HepG2 (cell line): ENCODE data around the gene CCL24.

Experiments used
- IRF2 ChIP-seq: IDR thresholded peaks from 2 replicates; pipeline ENCODE4 v1.6.1; 2018; ENCODE audit warnings: missing genetic modification reagents, missing compliant biosample characterization
- MIXL1 ChIP-seq: IDR thresholded peaks from 2 replicates; pipeline ENCODE4 v1.6.1; 2016
- ZNF264 ChIP-seq: sonication (generic); formaldehyde crosslinking; IDR thresholded peaks from 2 replicates; pipeline ENCODE4 v1.4.0; 2020; ENCODE audit warnings: missing genetic modification reagents
- TF ChIP-seq, protein P1 (sequence below): sonication (generic); formaldehyde crosslinking; IDR thresholded peaks from 2 replicates; pipeline ENCODE4 v1.5.0; 2020; ENCODE audit warnings: mild to moderate bottlenecking, missing genetic modification reagents
- TF ChIP-seq, protein P2 (sequence below): sonication (generic); formaldehyde crosslinking; IDR thresholded peaks from 2 replicates; pipeline ENCODE4 v1.9.0; 2022; ENCODE audit warnings: missing genetic modification reagents, mild to moderate bottlenecking, borderline replicate concordance
- TF ChIP-seq, protein P3 (sequence below): sonication (generic); formaldehyde crosslinking; IDR thresholded peaks from 2 replicates; pipeline ENCODE4 v1.5.0; 2020; ENCODE audit warnings: mild to moderate bottlenecking, missing genetic modification reagents, moderate library complexity
- TF ChIP-seq, protein P4 (sequence below): sonication (generic); formaldehyde crosslinking; IDR thresholded peaks from 2 replicates; pipeline ENCODE4 v1.5.1; 2020; ENCODE audit warnings: missing genetic modification reagents, mild to moderate bottlenecking, borderline replicate concordance

DNA sequence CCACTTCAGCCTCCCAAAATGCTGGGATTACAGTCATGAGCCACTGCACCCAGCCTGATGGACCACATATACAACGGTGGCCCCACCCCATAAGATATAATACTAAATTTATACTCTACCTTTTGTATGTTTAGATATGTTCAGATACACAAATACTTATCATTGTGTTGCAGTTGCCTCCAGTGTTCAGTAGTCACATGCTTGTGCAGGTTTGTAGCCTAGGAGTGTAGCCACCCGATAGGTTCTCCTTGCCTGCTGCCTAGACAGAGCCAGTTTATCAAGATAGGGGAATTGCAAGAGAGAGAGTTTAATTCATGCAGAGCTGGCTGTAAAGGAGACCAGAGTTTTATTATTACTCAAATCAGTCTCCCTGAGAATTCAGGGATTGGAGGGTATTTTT is 9.6 kb downstream of the CCL24 start:
- TF ChIP-seq, protein P1, sequence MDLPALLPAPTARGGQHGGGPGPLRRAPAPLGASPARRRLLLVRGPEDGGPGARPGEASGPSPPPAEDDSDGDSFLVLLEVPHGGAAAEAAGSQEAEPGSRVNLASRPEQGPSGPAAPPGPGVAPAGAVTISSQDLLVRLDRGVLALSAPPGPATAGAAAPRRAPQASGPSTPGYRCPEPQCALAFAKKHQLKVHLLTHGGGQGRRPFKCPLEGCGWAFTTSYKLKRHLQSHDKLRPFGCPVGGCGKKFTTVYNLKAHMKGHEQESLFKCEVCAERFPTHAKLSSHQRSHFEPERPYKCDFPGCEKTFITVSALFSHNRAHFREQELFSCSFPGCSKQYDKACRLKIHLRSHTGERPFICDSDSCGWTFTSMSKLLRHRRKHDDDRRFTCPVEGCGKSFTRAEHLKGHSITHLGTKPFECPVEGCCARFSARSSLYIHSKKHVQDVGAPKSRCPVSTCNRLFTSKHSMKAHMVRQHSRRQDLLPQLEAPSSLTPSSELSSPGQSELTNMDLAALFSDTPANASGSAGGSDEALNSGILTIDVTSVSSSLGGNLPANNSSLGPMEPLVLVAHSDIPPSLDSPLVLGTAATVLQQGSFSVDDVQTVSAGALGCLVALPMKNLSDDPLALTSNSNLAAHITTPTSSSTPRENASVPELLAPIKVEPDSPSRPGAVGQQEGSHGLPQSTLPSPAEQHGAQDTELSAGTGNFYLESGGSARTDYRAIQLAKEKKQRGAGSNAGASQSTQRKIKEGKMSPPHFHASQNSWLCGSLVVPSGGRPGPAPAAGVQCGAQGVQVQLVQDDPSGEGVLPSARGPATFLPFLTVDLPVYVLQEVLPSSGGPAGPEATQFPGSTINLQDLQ, result no peak
- TF ChIP-seq ZNF264 (CRISPR knock-in tag), result no peak
- TF ChIP-seq, protein P2, sequence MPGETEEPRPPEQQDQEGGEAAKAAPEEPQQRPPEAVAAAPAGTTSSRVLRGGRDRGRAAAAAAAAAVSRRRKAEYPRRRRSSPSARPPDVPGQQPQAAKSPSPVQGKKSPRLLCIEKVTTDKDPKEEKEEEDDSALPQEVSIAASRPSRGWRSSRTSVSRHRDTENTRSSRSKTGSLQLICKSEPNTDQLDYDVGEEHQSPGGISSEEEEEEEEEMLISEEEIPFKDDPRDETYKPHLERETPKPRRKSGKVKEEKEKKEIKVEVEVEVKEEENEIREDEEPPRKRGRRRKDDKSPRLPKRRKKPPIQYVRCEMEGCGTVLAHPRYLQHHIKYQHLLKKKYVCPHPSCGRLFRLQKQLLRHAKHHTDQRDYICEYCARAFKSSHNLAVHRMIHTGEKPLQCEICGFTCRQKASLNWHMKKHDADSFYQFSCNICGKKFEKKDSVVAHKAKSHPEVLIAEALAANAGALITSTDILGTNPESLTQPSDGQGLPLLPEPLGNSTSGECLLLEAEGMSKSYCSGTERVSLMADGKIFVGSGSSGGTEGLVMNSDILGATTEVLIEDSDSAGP (CRISPR knock-in tag), result no peak
- TF ChIP-seq, protein P3, sequence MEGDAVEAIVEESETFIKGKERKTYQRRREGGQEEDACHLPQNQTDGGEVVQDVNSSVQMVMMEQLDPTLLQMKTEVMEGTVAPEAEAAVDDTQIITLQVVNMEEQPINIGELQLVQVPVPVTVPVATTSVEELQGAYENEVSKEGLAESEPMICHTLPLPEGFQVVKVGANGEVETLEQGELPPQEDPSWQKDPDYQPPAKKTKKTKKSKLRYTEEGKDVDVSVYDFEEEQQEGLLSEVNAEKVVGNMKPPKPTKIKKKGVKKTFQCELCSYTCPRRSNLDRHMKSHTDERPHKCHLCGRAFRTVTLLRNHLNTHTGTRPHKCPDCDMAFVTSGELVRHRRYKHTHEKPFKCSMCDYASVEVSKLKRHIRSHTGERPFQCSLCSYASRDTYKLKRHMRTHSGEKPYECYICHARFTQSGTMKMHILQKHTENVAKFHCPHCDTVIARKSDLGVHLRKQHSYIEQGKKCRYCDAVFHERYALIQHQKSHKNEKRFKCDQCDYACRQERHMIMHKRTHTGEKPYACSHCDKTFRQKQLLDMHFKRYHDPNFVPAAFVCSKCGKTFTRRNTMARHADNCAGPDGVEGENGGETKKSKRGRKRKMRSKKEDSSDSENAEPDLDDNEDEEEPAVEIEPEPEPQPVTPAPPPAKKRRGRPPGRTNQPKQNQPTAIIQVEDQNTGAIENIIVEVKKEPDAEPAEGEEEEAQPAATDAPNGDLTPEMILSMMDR, result no peak
- TF ChIP-seq IRF2 (CRISPR knock-in tag), result no peak
- no peak for TF ChIP-seq MIXL1
- TF ChIP-seq, protein P4, sequence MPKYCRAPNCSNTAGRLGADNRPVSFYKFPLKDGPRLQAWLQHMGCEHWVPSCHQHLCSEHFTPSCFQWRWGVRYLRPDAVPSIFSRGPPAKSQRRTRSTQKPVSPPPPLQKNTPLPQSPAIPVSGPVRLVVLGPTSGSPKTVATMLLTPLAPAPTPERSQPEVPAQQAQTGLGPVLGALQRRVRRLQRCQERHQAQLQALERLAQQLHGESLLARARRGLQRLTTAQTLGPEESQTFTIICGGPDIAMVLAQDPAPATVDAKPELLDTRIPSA (CRISPR knock-in tag), result no peak
